Measurements from ENCODE around the gene RAB44.

DNA sequence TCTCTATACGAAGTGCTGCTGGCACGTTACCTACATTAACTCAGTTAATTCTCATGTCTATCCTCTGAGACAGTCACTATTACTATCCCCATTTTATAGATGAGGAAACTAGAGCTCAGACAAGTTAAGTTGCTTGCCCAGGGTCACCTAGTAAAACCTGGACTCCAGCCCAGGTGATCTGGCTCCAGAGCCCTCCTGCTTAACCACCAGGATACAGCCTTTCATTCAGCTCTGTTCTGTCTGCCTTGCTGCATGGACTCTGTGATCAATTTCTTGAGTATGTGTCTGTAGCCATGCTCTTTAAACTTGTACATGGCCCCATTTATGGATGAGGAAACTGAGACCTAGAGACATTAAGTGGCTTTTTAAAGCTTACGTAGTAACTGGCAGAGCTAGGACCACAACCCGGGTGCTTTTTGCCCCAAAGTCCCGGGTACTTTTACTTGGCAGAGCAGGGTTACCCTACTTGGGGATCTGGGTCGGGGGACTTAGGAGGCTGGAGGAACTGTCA is 14.4 kb upstream of the RAB44 start:
- TF ChIP-seq, protein P1, sequence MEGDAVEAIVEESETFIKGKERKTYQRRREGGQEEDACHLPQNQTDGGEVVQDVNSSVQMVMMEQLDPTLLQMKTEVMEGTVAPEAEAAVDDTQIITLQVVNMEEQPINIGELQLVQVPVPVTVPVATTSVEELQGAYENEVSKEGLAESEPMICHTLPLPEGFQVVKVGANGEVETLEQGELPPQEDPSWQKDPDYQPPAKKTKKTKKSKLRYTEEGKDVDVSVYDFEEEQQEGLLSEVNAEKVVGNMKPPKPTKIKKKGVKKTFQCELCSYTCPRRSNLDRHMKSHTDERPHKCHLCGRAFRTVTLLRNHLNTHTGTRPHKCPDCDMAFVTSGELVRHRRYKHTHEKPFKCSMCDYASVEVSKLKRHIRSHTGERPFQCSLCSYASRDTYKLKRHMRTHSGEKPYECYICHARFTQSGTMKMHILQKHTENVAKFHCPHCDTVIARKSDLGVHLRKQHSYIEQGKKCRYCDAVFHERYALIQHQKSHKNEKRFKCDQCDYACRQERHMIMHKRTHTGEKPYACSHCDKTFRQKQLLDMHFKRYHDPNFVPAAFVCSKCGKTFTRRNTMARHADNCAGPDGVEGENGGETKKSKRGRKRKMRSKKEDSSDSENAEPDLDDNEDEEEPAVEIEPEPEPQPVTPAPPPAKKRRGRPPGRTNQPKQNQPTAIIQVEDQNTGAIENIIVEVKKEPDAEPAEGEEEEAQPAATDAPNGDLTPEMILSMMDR (conservative IDR thresholded peaks at IDR 0.05 in 1 of 2, IDR thresholded peaks at IDR 0.05 in 1 of 2; ENCODE audit: extremely low read depth in 1 of 2, insufficient read depth in 1 of 2, low read depth in 1 of 2, low read length in 2 of 2), result no peak
- TF ChIP-seq EZH2 (IDR thresholded peaks at IDR 0.05; ENCODE audit: borderline replicate concordance, low read length), result no peak

All from mammary epithelial cell (primary cell).